ENCODE data around the gene AGBL3.

Gene AGBL3

GRCh38 chr7:135147899-135148721 lies 161.8 kb downstream of the AGBL3 start, which contains the start of gene TMEM140:
TMEM140 (plus strand) TSS chr7:135148072; CDS start chr7:135164442, 16,370 bp downstream.
- peak; percentile 71 for DNase-seq (ENCODE audit: low read depth)

GRCh38 chr7:135150072-135150782 lies 163.9 kb downstream of the AGBL3 start:
- DNase-seq (ENCODE audit: low read depth): no peak

- no peak for DNase-seq (ENCODE audit: low read depth)
Measured at GRCh38 chr7:135151132-135151531, 164.8 kb downstream of the AGBL3 start.

GRCh38 chr7:135151533-135151932 lies 165.2 kb downstream of the AGBL3 start:
- no peak for DNase-seq (ENCODE audit: low read depth)

GRCh38 chr7:135152442-135152841 lies 166.1 kb downstream of the AGBL3 start:
- no peak for DNase-seq (ENCODE audit: low read depth)

GRCh38 chr7:135154734-135155133 lies 168.4 kb downstream of the AGBL3 start:
- no peak for DNase-seq (ENCODE audit: low read depth)

GRCh38 chr7:135156290-135156689 lies 170.0 kb downstream of the AGBL3 start:
- DNase-seq (ENCODE audit: low read depth): no peak

GRCh38 chr7:135158141-135158655 lies 171.9 kb downstream of the AGBL3 start:
- no peak for DNase-seq (ENCODE audit: low read depth)

- DNase-seq (ENCODE audit: low read depth): no peak
Measured at GRCh38 chr7:135158874-135159273, 172.6 kb downstream of the AGBL3 start.

- DNase-seq (ENCODE audit: low read depth): no peak
Measured at GRCh38 chr7:135159359-135160085, 173.2 kb downstream of the AGBL3 start.

- DNase-seq (ENCODE audit: low read depth): no peak
Measured at GRCh38 chr7:135160098-135160857, 174.0 kb downstream of the AGBL3 start.

- DNase-seq (ENCODE audit: low read depth): no peak
Measured at GRCh38 chr7:135160858-135161653, 174.7 kb downstream of the AGBL3 start.

GRCh38 chr7:135161669-135162068 lies 175.4 kb downstream of the AGBL3 start:
- DNase-seq (ENCODE audit: low read depth): no peak

- DNase-seq (ENCODE audit: low read depth): no peak
Measured at GRCh38 chr7:135162382-135163001, 176.2 kb downstream of the AGBL3 start.

GRCh38 chr7:135164357-135165061 lies 178.2 kb downstream of the AGBL3 start:
- DNase-seq (ENCODE audit: low read depth): peak; percentile 77

GRCh38 chr7:135165862-135166261 lies 179.6 kb downstream of the AGBL3 start:
- DNase-seq (ENCODE audit: low read depth): no peak

GRCh38 chr7:135166338-135166990 lies 180.2 kb downstream of the AGBL3 start:
- DNase-seq (ENCODE audit: low read depth): no peak

GRCh38 chr7:135167365-135167917 lies 181.1 kb downstream of the AGBL3 start:
- no peak for DNase-seq (ENCODE audit: low read depth)

- no peak for DNase-seq (ENCODE audit: low read depth)
Measured at GRCh38 chr7:135168001-135168400, 181.7 kb downstream of the AGBL3 start.
